ENCODE measurements around the gene FMO2.

Gene FMO2

DNA sequence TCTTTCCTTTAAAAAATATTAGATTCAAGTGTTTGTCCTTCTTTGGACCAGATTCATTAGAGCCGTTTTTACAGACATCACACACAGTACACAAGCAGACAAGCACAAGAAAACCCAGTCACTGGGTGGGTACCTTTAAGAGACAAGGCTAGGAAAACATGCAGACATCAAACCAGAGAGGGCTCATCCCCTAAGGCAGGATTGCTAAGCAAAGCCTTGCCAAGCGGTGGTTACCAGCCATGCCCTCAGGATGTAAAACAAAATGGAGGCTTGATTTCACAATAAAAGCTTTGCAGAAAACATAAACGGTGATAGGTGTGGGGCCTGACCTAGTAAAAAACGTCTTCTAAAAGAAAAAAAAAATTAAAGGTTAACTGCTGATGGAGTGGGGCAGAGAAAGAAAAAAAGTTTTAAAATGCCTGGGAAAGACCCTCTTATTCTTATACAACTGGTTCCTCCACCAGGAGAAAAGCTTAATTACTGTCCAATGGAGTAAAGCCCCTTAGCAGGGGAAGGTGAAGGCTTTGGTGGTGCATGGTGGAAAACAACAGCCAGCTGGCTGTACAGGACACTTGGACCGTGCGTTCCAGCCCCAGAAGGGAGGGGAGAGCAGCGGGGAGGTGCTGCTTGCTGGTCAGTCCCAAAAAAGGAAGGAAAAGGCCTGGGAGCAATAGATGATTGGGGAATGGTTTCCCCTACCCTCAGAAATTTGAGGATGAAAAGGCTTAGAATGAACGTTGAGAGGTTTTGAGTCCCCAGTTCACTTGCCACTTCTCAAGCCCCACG lies 32.8 kb downstream of the FMO2 start:
- Histone ChIP-seq H2AFZ (ENCODE audit: insufficient read depth, low read length, poor library complexity) (peak overlapping the region; percentile 60), H3K4ac (ENCODE audit: low read depth, low read length) (peak overlapping the region; percentile 87), H3K23ac (ENCODE audit: low read length) (no peak overlapping the region), H3K9me3 (ENCODE audit: insufficient read depth, low read depth, low read length) (peaks cover 1% of the 10 kb centered on the region), H3K4me3 (ENCODE audit: low read depth, low read length) (no peak overlapping the region), H3K79me2 (ENCODE audit: control insufficient read depth, insufficient read depth, low read length, poor library complexity) (peaks cover 2% of the 10 kb centered on the region), H3K9ac (ENCODE audit: low read length) (no peak overlapping the region), H3K4me1 (ENCODE audit: control insufficient read depth in 1 of 2, insufficient read depth in 2 of 2, low read length in 2 of 2) (peaks cover 13 to 19% of the 10 kb centered on the region in 2 experiments), H2AK5ac (ENCODE audit: low read length) (peak overlapping the region; percentile 95), H2BK120ac (ENCODE audit: insufficient read depth, low read length, poor library complexity) (peak overlapping the region; percentile 99), H3K27ac (ENCODE audit: low read depth, low read length) (peak overlapping the region; percentile 75), H4K12ac (ENCODE audit: low read depth, low read length) (peak overlapping the region; percentile 85), H3K36me3 (ENCODE audit: control insufficient read depth in 1 of 2, insufficient read depth in 2 of 2, low read length in 2 of 2) (peaks cover 0 to 1% of the 10 kb centered on the region in 2 experiments), H4K91ac (ENCODE audit: low read depth, low read length) (peak overlapping the region; percentile 100), H2BK5ac (ENCODE audit: low read depth, low read length, poor library complexity) (peak overlapping the region; percentile 96), H3K14ac (ENCODE audit: low read length) (peak overlapping the region; percentile 97), H2BK12ac (ENCODE audit: low read length) (peak overlapping the region; percentile 98), H3K18ac (ENCODE audit: low read length) (peak overlapping the region; percentile 94), H3K79me1 (ENCODE audit: low read length) (peaks cover 20% of the 10 kb centered on the region), H4K8ac (ENCODE audit: low read depth, low read length) (peak overlapping the region; percentile 89), H3K27me3 (ENCODE audit: insufficient read depth, low read length) (no peaks in the 10 kb centered on the region), H3K4me2 (ENCODE audit: low read length) (no peak overlapping the region)
- no CpG with 5 or more reads among the region's 9 CpGs for WGBS (ENCODE audit: extremely low coverage, insufficient coverage, insufficient read length)
- peak; percentile 33 to 50 for DNase-seq

DNA sequence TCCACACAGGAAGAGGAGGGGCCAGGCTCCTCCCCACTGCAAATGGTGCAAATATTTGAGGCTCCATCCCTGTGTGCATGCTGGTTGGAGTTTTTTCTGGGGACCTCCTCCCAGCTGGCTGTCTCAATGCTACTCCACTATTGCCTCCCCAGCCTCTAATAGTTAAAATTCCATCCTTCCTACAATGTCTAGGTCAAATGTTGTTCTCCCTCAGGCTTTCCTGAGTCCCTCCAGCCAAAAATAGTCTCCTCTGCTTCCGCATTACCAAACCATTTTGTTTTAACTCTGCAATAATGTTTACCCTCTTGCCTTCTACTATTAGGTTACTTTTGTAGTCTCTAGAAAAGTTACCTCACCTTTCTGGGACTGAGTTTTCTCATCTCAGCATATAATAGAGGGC lies 33.6 kb downstream of the FMO2 start:
- peak in 1 of 2 donors; percentile 8 for DNase-seq
- Histone ChIP-seq H3K27me3 (ENCODE audit: insufficient read depth, low read length) (no peaks in the 10 kb centered on the region), H2BK5ac (ENCODE audit: low read depth, low read length, poor library complexity) (peak overlapping the region; percentile 96), H3K4ac (ENCODE audit: low read depth, low read length) (no peak overlapping the region), H3K4me3 (ENCODE audit: low read depth, low read length) (no peak overlapping the region), H4K12ac (ENCODE audit: low read depth, low read length) (no peak overlapping the region), H3K23ac (ENCODE audit: low read length) (no peak overlapping the region), H3K9me3 (ENCODE audit: insufficient read depth, low read depth, low read length) (peaks cover 1% of the 10 kb centered on the region), H3K4me2 (ENCODE audit: low read length) (no peak overlapping the region), H3K36me3 (ENCODE audit: control insufficient read depth in 1 of 2, insufficient read depth in 2 of 2, low read length in 2 of 2) (peaks cover 0 to 1% of the 10 kb centered on the region in 2 experiments), H3K27ac (ENCODE audit: low read depth, low read length) (peak overlapping the region; percentile 75), H2AK5ac (ENCODE audit: low read length) (no peak overlapping the region), H3K4me1 (ENCODE audit: control insufficient read depth in 1 of 2, insufficient read depth in 2 of 2, low read length in 2 of 2) (peaks cover 13 to 19% of the 10 kb centered on the region in 2 experiments), H3K14ac (ENCODE audit: low read length) (peak overlapping the region; percentile 63), H2BK12ac (ENCODE audit: low read length) (peak overlapping the region; percentile 68), H3K79me1 (ENCODE audit: low read length) (peaks cover 20% of the 10 kb centered on the region), H4K91ac (ENCODE audit: low read depth, low read length) (peak overlapping the region; percentile 100), H3K18ac (ENCODE audit: low read length) (no peak overlapping the region), H2BK120ac (ENCODE audit: insufficient read depth, low read length, poor library complexity) (peak overlapping the region; percentile 99), H3K79me2 (ENCODE audit: control insufficient read depth, insufficient read depth, low read length, poor library complexity) (peaks cover 2% of the 10 kb centered on the region), H4K8ac (ENCODE audit: low read depth, low read length) (peak overlapping the region; percentile 72), H3K9ac (ENCODE audit: low read length) (no peak overlapping the region), H2AFZ (ENCODE audit: insufficient read depth, low read length, poor library complexity) (no peak overlapping the region)
- no CpG with 5 or more reads among the region's 1 CpG for WGBS (ENCODE audit: extremely low coverage, insufficient coverage, insufficient read length)

DNA sequence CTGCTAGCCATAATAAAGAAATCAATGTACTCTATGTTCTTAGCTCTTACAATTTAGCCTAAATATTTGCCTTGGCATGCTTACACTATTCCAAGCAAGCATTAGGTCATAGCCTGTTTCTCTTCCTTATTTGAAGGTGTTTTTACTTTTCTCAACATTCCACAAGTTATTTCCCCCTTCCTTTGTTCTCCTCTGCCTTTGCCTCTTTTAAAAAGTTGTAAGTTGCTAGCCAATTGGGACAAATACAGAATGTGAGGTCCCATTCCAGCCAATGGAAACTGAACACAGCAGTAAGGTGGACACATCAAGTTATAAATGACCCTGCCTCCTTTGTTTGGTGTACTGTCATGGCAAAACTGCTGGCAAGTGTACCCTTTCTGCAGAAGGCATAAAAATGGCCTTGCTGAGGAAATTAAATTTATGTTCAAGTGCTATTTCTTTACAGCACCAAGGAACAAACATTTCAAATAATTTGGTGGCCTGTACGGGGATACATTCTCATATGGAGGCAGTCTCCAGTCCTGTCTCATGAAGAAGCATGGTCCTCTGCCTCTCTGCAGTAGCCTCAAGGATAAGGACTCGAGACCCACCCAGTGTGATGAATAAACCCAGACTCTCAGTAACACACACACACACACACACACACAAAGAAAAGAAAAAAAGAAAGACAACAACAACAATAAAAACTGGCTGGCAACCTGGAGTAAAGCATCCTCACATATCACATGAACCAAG lies 34.4 kb downstream of the FMO2 start:
- no CpG with 5 or more reads among the region's 2 CpGs for WGBS (ENCODE audit: extremely low coverage, insufficient coverage, insufficient read length)
- H3K4ac ChIP-seq (ENCODE audit: low read depth, low read length): peak overlapping the region; percentile 89

DNA sequence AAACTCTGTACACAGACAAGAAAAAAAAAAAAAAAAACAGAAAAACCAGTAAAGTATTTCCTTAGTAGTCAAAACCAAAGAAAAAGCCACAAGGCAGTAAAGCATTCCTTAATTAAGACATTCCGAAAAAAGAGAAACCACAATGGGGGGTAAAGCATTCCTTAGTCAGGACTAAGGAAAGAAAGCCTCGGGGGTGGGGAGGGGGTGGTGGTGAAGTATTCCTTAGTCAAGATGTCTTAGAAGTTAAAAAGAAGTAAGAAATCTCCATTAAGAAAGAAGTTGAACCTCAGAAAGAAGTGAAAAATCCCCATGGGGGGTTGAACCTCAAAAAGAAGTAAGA lies 35.0 kb downstream of the FMO2 start:
- Histone ChIP-seq H4K12ac (ENCODE audit: low read depth, low read length) (no peak overlapping the region), H3K14ac (ENCODE audit: low read length) (no peak overlapping the region), H2BK12ac (ENCODE audit: low read length) (no peak overlapping the region), H3K36me3 (ENCODE audit: control insufficient read depth in 1 of 2, insufficient read depth in 2 of 2, low read length in 2 of 2) (peaks cover 0 to 1% of the 10 kb centered on the region in 2 experiments), H3K4ac (ENCODE audit: low read depth, low read length) (no peak overlapping the region), H4K91ac (ENCODE audit: low read depth, low read length) (no peak overlapping the region), H3K4me3 (ENCODE audit: low read depth, low read length) (no peak overlapping the region), H3K9me3 (ENCODE audit: insufficient read depth, low read depth, low read length) (peaks cover 1% of the 10 kb centered on the region), H3K18ac (ENCODE audit: low read length) (no peak overlapping the region), H2AK5ac (ENCODE audit: low read length) (no peak overlapping the region), H2BK120ac (ENCODE audit: insufficient read depth, low read length, poor library complexity) (no peak overlapping the region), H3K4me2 (ENCODE audit: low read length) (peak overlapping the region; percentile 21), H3K27me3 (ENCODE audit: insufficient read depth, low read length) (no peaks in the 10 kb centered on the region), H3K79me1 (ENCODE audit: low read length) (peaks cover 20% of the 10 kb centered on the region), H2BK5ac (ENCODE audit: low read depth, low read length, poor library complexity) (no peak overlapping the region), H3K79me2 (ENCODE audit: control insufficient read depth, insufficient read depth, low read length, poor library complexity) (peaks cover 2% of the 10 kb centered on the region), H4K8ac (ENCODE audit: low read depth, low read length) (no peak overlapping the region), H3K23ac (ENCODE audit: low read length) (no peak overlapping the region), H3K4me1 (ENCODE audit: control insufficient read depth in 1 of 2, insufficient read depth in 2 of 2, low read length in 2 of 2) (peaks cover 13 to 19% of the 10 kb centered on the region in 2 experiments), H3K27ac (ENCODE audit: low read depth, low read length) (peak overlapping the region; percentile 95), H2AFZ (ENCODE audit: insufficient read depth, low read length, poor library complexity) (no peak overlapping the region), H3K9ac (ENCODE audit: low read length) (no peak overlapping the region)
- no CpG with 5 or more reads among the region's 2 CpGs for WGBS (ENCODE audit: extremely low coverage, insufficient coverage, insufficient read length)
- DNase-seq: peak; percentile 4 to 11

More for the DNA sequence above, 34.4 kb downstream of the FMO2 start:
- H3K4me2 ChIP-seq (ENCODE audit: low read length): peak overlapping the region; percentile 15
- no peaks in the 10 kb centered on the region for H3K27me3 ChIP-seq (ENCODE audit: insufficient read depth, low read length)
- H4K12ac ChIP-seq (ENCODE audit: low read depth, low read length): peak overlapping the region; percentile 54
- H3K18ac ChIP-seq (ENCODE audit: low read length): no peak overlapping the region
- peak overlapping the region; percentile 93 for H2AK5ac ChIP-seq (ENCODE audit: low read length)
- peak overlapping the region; percentile 94 for H4K91ac ChIP-seq (ENCODE audit: low read depth, low read length)
- peaks cover 1% of the 10 kb centered on the region for H3K9me3 ChIP-seq (ENCODE audit: insufficient read depth, low read depth, low read length)
- H2BK120ac ChIP-seq (ENCODE audit: insufficient read depth, low read length, poor library complexity): peak overlapping the region; percentile 98
- peaks cover 13 to 19% of the 10 kb centered on the region in 2 experiments for H3K4me1 ChIP-seq (ENCODE audit: control insufficient read depth in 1 of 2, insufficient read depth in 2 of 2, low read length in 2 of 2)
- no peak overlapping the region for H3K4me3 ChIP-seq (ENCODE audit: low read depth, low read length)
- peak overlapping the region; percentile 90 for H3K14ac ChIP-seq (ENCODE audit: low read length)
- H3K79me2 ChIP-seq (ENCODE audit: control insufficient read depth, insufficient read depth, low read length, poor library complexity): peaks cover 2% of the 10 kb centered on the region
- H2AFZ ChIP-seq (ENCODE audit: insufficient read depth, low read length, poor library complexity): peak overlapping the region; percentile 54
- peak overlapping the region; percentile 90 for H4K8ac ChIP-seq (ENCODE audit: low read depth, low read length)
- peak overlapping the region; percentile 96 for H2BK5ac ChIP-seq (ENCODE audit: low read depth, low read length, poor library complexity)
- H3K79me1 ChIP-seq (ENCODE audit: low read length): peaks cover 20% of the 10 kb centered on the region
- peaks cover 0 to 1% of the 10 kb centered on the region in 2 experiments for H3K36me3 ChIP-seq (ENCODE audit: control insufficient read depth in 1 of 2, insufficient read depth in 2 of 2, low read length in 2 of 2)
- no peak overlapping the region for H3K9ac ChIP-seq (ENCODE audit: low read length)
- H2BK12ac ChIP-seq (ENCODE audit: low read length): peak overlapping the region; percentile 95
- DNase-seq: no peak
- no peak overlapping the region for H3K23ac ChIP-seq (ENCODE audit: low read length)
- peak overlapping the region; percentile 95 for H3K27ac ChIP-seq (ENCODE audit: low read depth, low read length)
